ENCODE data around the gene OSBPL3. TPM values are rescaled to one million over a fixed set of nuclear protein-coding genes. Genes with fewer than 3 reads are reported as not detected.

OSBPL3 gene
- total RNA-seq, 1 donor from 2014 or later = 26.8 TPM

DNA sequence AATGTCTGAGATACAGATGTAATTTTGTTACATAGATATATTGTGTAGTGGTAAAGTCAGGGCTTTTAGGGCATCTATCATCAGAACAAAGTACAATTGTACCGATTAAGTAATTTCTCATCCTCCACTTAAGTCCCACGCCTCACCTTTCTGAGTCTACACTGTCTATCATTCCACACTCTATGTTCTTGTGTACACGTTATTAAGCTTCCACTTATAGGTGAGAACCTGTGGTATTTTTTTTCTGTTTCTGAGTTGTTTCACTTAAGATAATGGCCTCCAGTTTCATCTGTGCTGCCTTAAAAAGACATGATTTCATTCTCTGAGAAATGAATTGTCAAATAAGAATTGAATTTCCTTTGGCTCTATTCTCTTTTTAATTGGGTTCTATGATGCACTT, 15.5 kb upstream of the OSBPL3 start:
- DNase-seq (ENCODE audit: low read depth) = no peak
- H3K4me3 ChIP-seq (ENCODE audit: low read depth, low read length) = no peak overlapping the region
- TF ChIP-seq, protein P1, sequence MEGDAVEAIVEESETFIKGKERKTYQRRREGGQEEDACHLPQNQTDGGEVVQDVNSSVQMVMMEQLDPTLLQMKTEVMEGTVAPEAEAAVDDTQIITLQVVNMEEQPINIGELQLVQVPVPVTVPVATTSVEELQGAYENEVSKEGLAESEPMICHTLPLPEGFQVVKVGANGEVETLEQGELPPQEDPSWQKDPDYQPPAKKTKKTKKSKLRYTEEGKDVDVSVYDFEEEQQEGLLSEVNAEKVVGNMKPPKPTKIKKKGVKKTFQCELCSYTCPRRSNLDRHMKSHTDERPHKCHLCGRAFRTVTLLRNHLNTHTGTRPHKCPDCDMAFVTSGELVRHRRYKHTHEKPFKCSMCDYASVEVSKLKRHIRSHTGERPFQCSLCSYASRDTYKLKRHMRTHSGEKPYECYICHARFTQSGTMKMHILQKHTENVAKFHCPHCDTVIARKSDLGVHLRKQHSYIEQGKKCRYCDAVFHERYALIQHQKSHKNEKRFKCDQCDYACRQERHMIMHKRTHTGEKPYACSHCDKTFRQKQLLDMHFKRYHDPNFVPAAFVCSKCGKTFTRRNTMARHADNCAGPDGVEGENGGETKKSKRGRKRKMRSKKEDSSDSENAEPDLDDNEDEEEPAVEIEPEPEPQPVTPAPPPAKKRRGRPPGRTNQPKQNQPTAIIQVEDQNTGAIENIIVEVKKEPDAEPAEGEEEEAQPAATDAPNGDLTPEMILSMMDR (conservative IDR thresholded peaks at IDR 0.05; ENCODE audit: low read depth, low read length) = no peak

DNA sequence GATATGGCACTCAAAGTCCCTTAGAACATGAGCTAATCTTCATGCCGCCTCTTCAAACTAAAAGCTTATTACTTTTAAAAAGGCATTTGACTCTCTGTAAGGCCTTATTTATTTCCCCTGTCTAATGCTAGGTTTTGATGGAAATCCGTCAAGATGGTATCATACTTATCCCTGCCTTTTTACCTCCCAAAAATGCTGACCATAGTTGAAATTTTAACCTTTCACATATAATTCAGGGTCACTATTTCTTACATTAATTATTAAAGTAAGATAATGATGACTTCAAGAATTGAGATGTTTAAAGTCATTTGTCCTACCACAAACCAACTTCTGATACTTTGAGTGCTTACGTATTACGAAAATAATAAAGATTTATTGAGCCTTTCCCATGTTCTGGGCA, 12.3 kb upstream of the OSBPL3 start:
- no peak for DNase-seq (ENCODE audit: low read depth)
- no peak overlapping the region for H3K4me3 ChIP-seq (ENCODE audit: low read depth, low read length)
- TF ChIP-seq, protein P1 (conservative IDR thresholded peaks at IDR 0.05; ENCODE audit: low read depth, low read length) = no peak

DNA sequence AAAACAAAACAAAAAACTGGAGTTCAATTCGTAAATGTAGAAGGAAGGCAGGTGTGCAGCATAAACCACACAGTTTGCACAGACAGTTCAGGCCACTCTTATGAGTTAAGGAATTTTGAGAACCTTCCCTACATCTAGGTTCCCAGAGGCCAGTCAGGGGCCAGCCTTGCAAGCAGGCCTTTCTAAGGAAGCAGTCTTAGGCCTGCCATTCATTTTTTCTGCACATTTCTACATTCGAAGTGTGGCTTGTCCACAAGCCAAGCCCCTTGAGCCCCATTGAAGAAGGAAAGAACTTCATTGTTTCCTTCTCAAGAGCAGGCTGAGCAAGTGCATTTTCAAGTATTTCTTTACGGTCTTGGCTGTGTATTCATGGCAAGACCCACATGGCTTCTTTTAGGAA, 11.4 kb upstream of the OSBPL3 start:
- no peak overlapping the region for H3K4me3 ChIP-seq (ENCODE audit: low read depth, low read length)
- no peak for DNase-seq (ENCODE audit: low read depth)
- TF ChIP-seq, protein P1 (conservative IDR thresholded peaks at IDR 0.05; ENCODE audit: low read depth, low read length) = no peak

DNA sequence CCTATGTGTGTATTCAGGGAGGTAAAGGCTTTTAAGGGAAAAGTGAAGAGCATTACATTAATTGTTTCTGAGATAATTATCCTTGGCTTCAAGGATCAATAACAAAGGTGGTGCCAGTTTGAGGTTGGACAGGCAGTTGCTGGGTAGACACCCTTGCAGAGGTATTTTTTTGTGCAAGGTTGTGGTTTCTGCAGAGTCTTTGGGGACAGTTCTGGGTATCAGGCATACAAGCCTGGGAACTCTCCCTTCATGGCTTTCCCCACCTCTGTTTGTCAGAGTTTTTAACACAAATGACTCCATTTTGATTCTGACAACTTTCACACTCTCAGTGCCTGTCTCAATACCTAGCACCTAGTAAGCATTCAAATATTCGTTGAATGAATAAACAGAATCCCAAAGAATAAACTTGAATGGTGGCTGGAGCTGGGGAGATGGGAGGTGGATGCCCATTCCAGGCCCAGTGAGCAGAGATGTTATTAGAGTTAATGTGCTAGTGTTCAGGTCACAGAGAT, 7.4 kb upstream of the OSBPL3 start:
- no peak for DNase-seq (ENCODE audit: low read depth)
- H3K4me3 ChIP-seq (ENCODE audit: low read depth, low read length) = no peak overlapping the region
- TF ChIP-seq, protein P1 (conservative IDR thresholded peaks at IDR 0.05; ENCODE audit: low read depth, low read length) = no peak

DNA sequence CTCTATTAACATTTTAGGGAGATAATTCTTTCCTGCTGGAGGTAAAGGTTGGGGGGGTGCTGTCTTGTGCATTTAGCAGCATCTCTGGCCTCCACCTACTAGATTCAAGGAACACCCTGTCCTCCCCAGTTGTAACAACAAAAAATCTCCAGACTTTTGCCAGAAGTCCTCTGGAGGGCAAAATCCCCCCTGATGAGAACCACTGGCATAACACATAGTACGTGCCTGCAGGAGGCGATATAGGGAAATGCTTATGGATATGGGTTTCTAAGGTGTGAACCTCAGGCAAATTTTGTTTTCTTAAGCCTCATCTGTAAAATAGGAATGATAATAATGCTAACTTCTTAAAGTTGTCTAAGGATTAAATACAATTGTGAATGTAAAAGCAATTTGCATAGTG, 2.9 kb upstream of the OSBPL3 start:
- TF ChIP-seq, protein P1 (conservative IDR thresholded peaks at IDR 0.05; ENCODE audit: low read depth, low read length) = peak; percentile 63
- DNase-seq (ENCODE audit: low read depth) = no peak
- H3K4me3 ChIP-seq (ENCODE audit: low read depth, low read length) = no peak overlapping the region

DNA sequence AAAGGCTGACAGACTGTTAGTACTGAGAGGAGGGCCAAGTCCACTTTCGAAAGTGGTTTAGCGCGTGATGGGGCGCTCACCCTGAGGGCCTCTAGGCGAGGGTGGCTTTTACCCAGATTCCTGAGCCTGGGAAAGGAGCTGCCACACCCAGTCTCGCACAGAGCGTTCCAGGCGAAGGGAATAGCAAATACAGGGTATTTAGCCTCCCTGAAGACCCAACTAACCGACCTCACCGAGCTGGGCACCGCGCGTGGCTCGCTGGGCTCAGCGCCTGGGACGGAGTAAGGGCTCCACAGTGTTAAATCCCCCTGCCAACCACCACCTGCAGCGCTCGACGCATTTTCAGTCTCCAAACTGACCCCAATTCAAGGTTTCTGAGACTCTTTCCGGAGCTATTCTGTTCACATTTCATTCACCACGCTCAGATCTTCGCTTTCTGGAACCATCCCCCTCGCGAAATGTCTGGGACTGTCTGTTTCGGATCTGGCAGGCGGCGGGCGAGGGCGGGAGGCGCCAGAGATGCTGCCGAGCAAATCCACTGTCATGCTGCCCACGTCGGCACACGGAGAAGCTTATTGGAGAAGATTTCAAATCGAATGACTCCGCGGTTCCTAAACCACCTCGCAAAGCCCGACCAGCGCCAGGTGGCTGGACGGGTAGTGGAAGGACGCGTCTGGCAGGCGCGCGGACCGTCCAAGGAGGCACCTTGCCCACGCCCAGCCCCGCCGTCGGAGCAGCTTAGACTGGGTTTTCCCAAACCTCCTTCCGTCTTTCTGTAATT, 1.4 kb upstream of the OSBPL3 start:
- TF ChIP-seq, protein P1 (conservative IDR thresholded peaks at IDR 0.05; ENCODE audit: low read depth, low read length) = no peak
- H3K4me3 ChIP-seq (ENCODE audit: low read depth, low read length) = peak overlapping the region; percentile 81
- no peak for DNase-seq (ENCODE audit: low read depth)

All from epithelial cell of proximal tubule (primary cell).